GM23338 (cell line): ENCODE data around the gene GIPC2. TPM values are rescaled to one million over a fixed set of nuclear protein-coding genes. Genes with fewer than 3 reads are reported as not detected.

Experiments used
- ATAC-seq: fragments of 200-7000 bp; cut with Tn5 transposase; 3 replicates; pipeline ENCODE4 v1.9.1; 2020
- DNase-seq: peaks from one replicate; pipeline ENCODE4 v3.0.0-alpha.2; 2015; ENCODE audit warnings: low spot score
- H2AFZ ChIP-seq: fragments of 200-600 bp; sonication (generic); 2 replicates; pipeline ENCODE4 v1.8.0; 2016; ENCODE audit warnings: antibody characterized with exemption, mild to moderate bottlenecking, moderate library complexity
- H3F3A ChIP-seq: fragments of 200-600 bp; sonication (generic); replicated peaks from 2 replicates; pipeline ENCODE4 v1.8.0; 2017; ENCODE audit warnings: antibody characterized with exemption, mixed run types, low read depth
- H3K27ac ChIP-seq: fragments of 200-600 bp; sonication (generic); 2 replicates; pipeline ENCODE4 v1.6.1; 2016; ENCODE audit warnings: low read depth
- H3K27me3 ChIP-seq: fragments of 200-600 bp; sonication (generic); 2 replicates; pipeline ENCODE4 v1.8.0; 2016; ENCODE audit warnings: mild to moderate bottlenecking, mixed run types, moderate library complexity; ENCODE audit not compliant: insufficient read depth
- H3K36me3 ChIP-seq: fragments of 200-600 bp; sonication (generic); 2 replicates; pipeline ENCODE4 v1.8.0; 2016; ENCODE audit warnings: mild to moderate bottlenecking; ENCODE audit not compliant: insufficient read depth
- H3K4me1 ChIP-seq: fragments of 200-600 bp; sonication (generic); 2 replicates; pipeline ENCODE4 v1.8.0; 2016; ENCODE audit warnings: mild to moderate bottlenecking, moderate library complexity; ENCODE audit not compliant: insufficient read depth
- H3K4me2 ChIP-seq: fragments of 200-600 bp; sonication (generic); 2 replicates; pipeline ENCODE4 v1.7.1; 2017; ENCODE audit warnings: mixed run types
- H3K4me3 ChIP-seq: fragments of 200-600 bp; sonication (generic); 2 replicates; pipeline ENCODE4 v1.6.1; 2016; ENCODE audit warnings: mixed run types
- H3K79me2 ChIP-seq: fragments of 200-600 bp; sonication (generic); replicated peaks from 2 replicates; pipeline ENCODE4 v1.8.0; 2017; ENCODE audit warnings: mild to moderate bottlenecking; ENCODE audit not compliant: insufficient read depth
- H3K9me2 ChIP-seq: fragments of 200-600 bp; sonication (generic); 2 replicates; pipeline ENCODE4 v1.8.0; 2017; ENCODE audit not compliant: insufficient read depth
- H4K20me1 ChIP-seq: fragments of 200-600 bp; sonication (generic); replicated peaks from 2 replicates; pipeline ENCODE4 v1.8.0; 2017; ENCODE audit warnings: mild to moderate bottlenecking; ENCODE audit not compliant: insufficient read depth
- H3K27ac Mint-ChIP-seq: 2 replicates; pipeline ENCODE4 v1.8.0; 2020; ENCODE audit warnings: inconsistent platforms, mild to moderate bottlenecking, moderate library complexity, mixed read lengths
- H3K27me3 Mint-ChIP-seq: 3 replicates; pipeline ENCODE4 v1.8.0; 2022; ENCODE audit warnings: low read depth, mild to moderate bottlenecking, moderate library complexity, mixed read lengths, inconsistent platforms; ENCODE audit not compliant: insufficient read depth, poor library complexity
- H3K36me3 Mint-ChIP-seq: 3 replicates; pipeline ENCODE4 v1.8.0; 2021; ENCODE audit warnings: low read depth, mild to moderate bottlenecking, inconsistent platforms, moderate library complexity, mixed read lengths
- H3K4me1 Mint-ChIP-seq: 3 replicates; pipeline ENCODE4 v1.8.0; 2020; ENCODE audit warnings: mild to moderate bottlenecking, inconsistent platforms, mixed read lengths
- H3K4me3 Mint-ChIP-seq: 3 replicates; pipeline ENCODE4 v1.8.0; 2021; ENCODE audit warnings: moderate library complexity, mild to moderate bottlenecking, inconsistent platforms, mixed read lengths
- H3K9me3 Mint-ChIP-seq: 3 replicates; pipeline ENCODE4 v1.8.0; 2020; ENCODE audit warnings: moderate library complexity, mild to moderate bottlenecking, inconsistent platforms, mixed read lengths
- CREB1 ChIP-seq: fragments of 250-450 bp; sonication (Bioruptor Pico); IDR thresholded peaks from 2 replicates; pipeline ENCODE4 v1.5.0; 2020; ENCODE audit warnings: low read depth, mild to moderate bottlenecking, moderate library complexity
- CTCF ChIP-seq, 2 experiments: fragments of 200-600 bp in 1 of 2; sonication (generic) in 1 of 2; conservative IDR thresholded peaks; 2 replicates each; pipeline versions ENCODE4 v1.5.1 to v1.6.1; 2016 to 2017; ENCODE audit warnings: antibody characterized with exemption in 2 of 2, low read depth in 2 of 2, mild to moderate bottlenecking in 2 of 2, moderate library complexity in 1 of 2
- ETS1 ChIP-seq: IDR thresholded peaks from 2 replicates; pipeline ENCODE4 v1.6.1; 2016; ENCODE audit warnings: antibody characterized with exemption
- EZH2 ChIP-seq: fragments of 200-600 bp; sonication (generic); IDR thresholded peaks from one replicate; pipeline ENCODE4 v1.8.0; 2017; ENCODE audit warnings: antibody characterized with exemption, mild to moderate bottlenecking, low read depth; ENCODE audit not compliant: unreplicated experiment
- EZH2phosphoT487 ChIP-seq: fragments of 200-600 bp; sonication (generic); IDR thresholded peaks from one replicate; pipeline ENCODE4 v1.8.1; 2018; ENCODE audit warnings: antibody characterized with exemption; ENCODE audit not compliant: unreplicated experiment
- JUNB ChIP-seq: IDR thresholded peaks from one replicate; pipeline ENCODE4 v1.6.1; 2016; ENCODE audit warnings: antibody characterized with exemption; ENCODE audit not compliant: unreplicated experiment
- NANOG ChIP-seq: IDR thresholded peaks from 2 replicates; pipeline ENCODE4 v1.6.1; 2016; ENCODE audit warnings: antibody characterized with exemption, borderline replicate concordance
- POLR2AphosphoS5 ChIP-seq: IDR thresholded peaks from 2 replicates; pipeline ENCODE4 v1.6.1; 2016; ENCODE audit warnings: antibody characterized with exemption, low read depth
- REST ChIP-seq: IDR thresholded peaks from one replicate; pipeline ENCODE4 v1.6.1; 2018; ENCODE audit warnings: antibody characterized with exemption; ENCODE audit not compliant: unreplicated experiment
- STAT1 ChIP-seq: IDR thresholded peaks from one replicate; pipeline ENCODE4 v1.6.1; 2016; ENCODE audit warnings: antibody characterized with exemption; ENCODE audit not compliant: unreplicated experiment
- ZNF114 ChIP-seq: fragments of 250-450 bp; sonication (Bioruptor Pico); IDR thresholded peaks from 2 replicates; pipeline ENCODE4 v1.5.0; 2020; ENCODE audit warnings: mild to moderate bottlenecking, moderate library complexity
- ZNF331 ChIP-seq: fragments of 250-450 bp; sonication (Bioruptor Pico); IDR thresholded peaks from 2 replicates; pipeline ENCODE4 v1.5.0; 2020; ENCODE audit warnings: low read depth, mild to moderate bottlenecking, moderate library complexity
- ZNF462 ChIP-seq: fragments of 250-450 bp; sonication (Bioruptor Pico); IDR thresholded peaks from 2 replicates; pipeline ENCODE4 v1.5.0; 2020; ENCODE audit warnings: mild to moderate bottlenecking, moderate library complexity
- polyA plus RNA-seq: library from polyadenylated mRNA; unstranded; fragments of >200 nt; fragmentation: Nextera tagmentation; extraction: Ambion mirVana; gene quantifications from 2 replicates; pipeline ENCODE4 v1.2.1, GENCODE V29; 2016
- total RNA-seq: library from RNA; depleted of rRNA; stranded (reverse); fragments of >200 nt; shearing (Covaris generic); gene quantifications from 2 replicates; pipeline ENCODE4 v1.2.3, GENCODE V29; 2014

GIPC2 gene
- total and polyA plus RNA-seq, 2 experiments from 2014 or later: 1.2 to 1.5 TPM

GRCh38 chr1:78090472-78091133, 44.8 kb downstream of the GIPC2 start:
- Histone ChIP-seq H3K79me2 (no peaks in the 10 kb centered on the region), H3K9me2 (no peaks in the 10 kb centered on the region), H3K4me1 (no peaks in the 10 kb centered on the region), H3F3A (no peaks in the 10 kb centered on the region), H3K36me3 (no peaks in the 10 kb centered on the region), H3K27ac (no peak overlapping the region), H3K27me3 (no peaks in the 10 kb centered on the region), H3K4me3 (no peak overlapping the region), H3K4me2 (no peak overlapping the region), H2AFZ (no peak overlapping the region), H4K20me1 (no peaks in the 10 kb centered on the region)
- ATAC-seq (no peak), DNase-seq (no peak)
- TF ChIP-seq EZH2phosphoT487: no peak
- no peak for TF ChIP-seq POLR2AphosphoS5
- no peak for TF ChIP-seq CTCF (conservative IDR thresholded peaks at IDR 0.05; ENCODE audit: low read depth in 2 of 2)
- TF ChIP-seq CREB1 (CRISPR knock-in tag): no peak
- no peak for TF ChIP-seq ZNF331 (CRISPR knock-in tag)
- no peak for TF ChIP-seq ZNF462
- TF ChIP-seq NANOG: no peak
- TF ChIP-seq REST: no peak
- no peak for TF ChIP-seq ETS1
- TF ChIP-seq EZH2: no peak
- no peak for TF ChIP-seq JUNB
- no peak for TF ChIP-seq STAT1
- no peak for TF ChIP-seq ZNF114 (CRISPR knock-in tag)
- Mint-ChIP-seq H3K27me3 (no peaks in the 10 kb centered on the region), H3K4me1 (peaks cover 4% of the 10 kb centered on the region; the same call in 1 of the 3 replicates), H3K36me3 (peaks cover 4% of the 10 kb centered on the region; the same call in 1 of the 3 replicates), H3K4me3 (no peak overlapping the region), H3K27ac (no peak overlapping the region), H3K9me3 (peaks cover 11% of the 10 kb centered on the region; the same call in 2 of the 3 replicates)
